ENCODE measurements around the gene POPDC3.
"Not testable (repeated sequence)": the region's sequence is repeated elsewhere in the genome, so short reads cannot be mapped to it uniquely, and the experiment has no call there.

The POPDC3 gene

GRCh38 chr6:105194591-105194990 is 14.8 kb upstream of the POPDC3 start:
- DNase-seq (ENCODE audit: low read depth): no peak

DNA sequence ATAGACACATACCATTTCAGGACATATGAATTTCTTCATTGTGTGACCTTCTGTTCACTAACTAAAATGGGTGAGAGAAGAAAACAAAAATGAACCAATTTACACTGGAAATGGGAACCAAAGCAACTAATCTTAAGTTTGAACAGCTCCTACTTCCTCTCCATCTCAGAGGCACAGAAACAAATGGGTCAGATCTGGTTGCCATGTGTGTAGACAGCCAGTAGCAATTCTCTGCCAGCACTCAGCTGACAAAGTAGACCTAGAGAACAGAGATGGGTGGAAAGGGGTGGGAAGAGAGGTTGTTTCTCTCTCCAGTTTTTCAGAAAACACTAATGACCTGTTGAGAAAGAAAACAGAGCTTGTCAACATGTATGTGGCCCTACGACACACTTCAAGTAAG is 14.3 kb upstream of the POPDC3 start:
- no peak for DNase-seq (ENCODE audit: low read depth)

DNA sequence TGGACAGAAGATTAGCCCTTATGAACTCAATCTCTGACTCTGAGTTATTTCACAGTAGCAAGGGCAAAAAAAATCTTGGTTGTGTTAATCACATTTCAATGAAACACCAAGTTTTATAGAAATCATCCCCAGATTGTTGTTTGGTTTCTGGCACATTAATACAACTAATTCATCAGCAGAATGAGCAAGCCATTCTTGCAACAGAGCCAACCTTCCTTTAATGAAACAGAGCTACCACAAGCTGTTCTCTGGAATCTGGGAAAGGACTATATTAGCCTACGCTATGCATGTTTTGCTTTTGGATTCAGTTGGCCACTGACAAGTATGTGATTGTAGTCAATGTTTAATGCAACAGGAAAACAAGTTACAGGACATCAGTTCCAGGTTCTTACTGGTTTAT is 13.8 kb upstream of the POPDC3 start:
- DNase-seq (ENCODE audit: low read depth): no peak

- no peak for DNase-seq (ENCODE audit: low read depth)
These were observed 13.1 kb upstream of the POPDC3 start for GRCh38 chr6:105192707-105193465.

GRCh38 chr6:105191351-105191750 is 11.5 kb upstream of the POPDC3 start:
- DNase-seq (ENCODE audit: low read depth): no peak

DNA sequence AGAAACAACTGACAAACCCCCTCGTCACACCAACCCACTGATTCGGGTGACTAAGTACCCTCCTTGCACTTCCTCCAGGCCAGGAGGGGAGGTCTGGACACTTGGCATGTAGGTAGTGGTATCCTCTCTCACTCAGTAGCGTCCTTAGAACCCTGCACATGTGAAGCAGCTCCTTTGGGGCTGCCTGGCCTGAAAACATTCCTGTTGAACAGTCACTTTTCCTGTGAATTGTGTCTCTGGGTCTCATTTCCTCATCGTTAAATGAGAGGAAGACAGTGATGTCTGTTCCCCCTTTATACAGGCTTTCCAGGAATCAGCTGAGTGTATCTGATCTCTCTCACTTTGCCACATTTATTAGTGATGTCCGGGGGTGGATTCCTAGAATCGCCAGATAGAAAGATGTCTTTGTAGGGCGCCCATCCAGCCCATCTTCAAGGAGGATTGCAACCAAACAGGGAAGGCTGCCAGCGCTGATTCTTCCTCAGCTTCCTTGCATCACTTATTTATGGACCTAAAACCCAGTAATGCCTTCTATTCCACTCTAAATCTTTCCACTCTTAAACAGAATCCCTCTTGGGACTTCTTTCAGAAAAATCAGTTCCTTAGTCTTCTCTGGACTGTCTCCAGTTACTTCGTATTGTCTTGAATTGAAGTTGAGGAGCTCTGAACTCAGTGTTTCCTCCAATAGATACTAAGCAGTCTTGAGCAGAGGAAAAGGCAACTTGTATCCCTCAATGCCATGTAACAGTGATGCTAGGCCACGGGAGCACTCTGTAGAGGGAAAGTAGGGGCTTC is 9.4 kb upstream of the POPDC3 start:
- no peak for DNase-seq (ENCODE audit: low read depth)

- no peak for DNase-seq (ENCODE audit: low read depth)
These were observed 8.4 kb upstream of the POPDC3 start for GRCh38 chr6:105188251-105188650.

- no peak for DNase-seq (ENCODE audit: low read depth)
These were observed 6.8 kb upstream of the POPDC3 start for GRCh38 chr6:105186576-105186975.

- DNase-seq (ENCODE audit: low read depth): no peak
These were observed 5.1 kb upstream of the POPDC3 start for GRCh38 chr6:105184921-105185320.

DNA sequence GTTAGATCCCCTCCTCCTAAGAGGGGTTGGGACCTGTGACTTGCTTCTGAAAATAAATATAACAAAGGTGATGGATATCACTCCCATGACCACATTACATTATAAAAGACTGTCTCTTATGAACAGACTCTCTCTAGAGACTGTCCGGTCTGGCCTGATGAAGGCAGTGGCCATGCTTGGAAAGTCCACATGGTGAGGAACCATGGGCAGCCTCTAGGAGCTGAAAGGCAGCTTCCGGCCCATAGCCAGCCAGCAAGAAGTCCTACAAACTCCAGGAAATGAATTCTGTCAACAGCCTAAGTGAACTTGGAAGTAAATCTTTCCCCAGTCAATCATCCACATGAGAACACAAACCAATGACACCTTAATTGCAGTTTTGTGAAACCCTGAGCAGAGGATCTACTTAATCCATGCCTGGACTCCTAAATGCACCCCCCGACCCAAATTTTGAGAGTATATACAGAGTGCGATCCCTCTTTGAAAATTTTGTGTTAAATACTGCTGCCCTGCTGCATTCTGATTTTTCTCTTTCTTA is 2.2 kb upstream of the POPDC3 start:
- no peak for DNase-seq (ENCODE audit: low read depth)

DNA sequence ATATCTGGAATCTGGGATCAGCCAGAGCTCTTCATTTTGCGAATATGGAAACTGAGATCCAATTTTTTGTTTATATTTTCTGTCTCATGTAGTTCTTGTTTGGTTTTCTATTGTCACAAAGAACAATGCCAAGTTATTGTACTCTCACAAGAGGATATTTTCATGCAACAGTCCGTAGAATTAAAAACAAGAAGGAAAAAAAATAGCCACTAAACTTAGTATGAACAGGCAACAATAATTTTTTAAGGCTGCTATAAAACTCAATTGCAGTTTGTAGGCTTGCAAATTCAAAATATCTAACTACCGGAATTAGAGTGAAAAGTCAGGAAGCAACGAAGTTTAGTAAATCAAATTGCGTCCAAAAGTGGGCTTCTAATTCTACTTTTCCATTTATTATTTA is 1.2 kb downstream of the POPDC3 start:
- no peak for DNase-seq (ENCODE audit: low read depth)

GRCh38 chr6:105178110-105178509 is 1.7 kb downstream of the POPDC3 start:
- no peak for DNase-seq (ENCODE audit: low read depth)

GRCh38 chr6:105177556-105177955 is 2.3 kb downstream of the POPDC3 start:
- DNase-seq (ENCODE audit: low read depth): no peak

DNA sequence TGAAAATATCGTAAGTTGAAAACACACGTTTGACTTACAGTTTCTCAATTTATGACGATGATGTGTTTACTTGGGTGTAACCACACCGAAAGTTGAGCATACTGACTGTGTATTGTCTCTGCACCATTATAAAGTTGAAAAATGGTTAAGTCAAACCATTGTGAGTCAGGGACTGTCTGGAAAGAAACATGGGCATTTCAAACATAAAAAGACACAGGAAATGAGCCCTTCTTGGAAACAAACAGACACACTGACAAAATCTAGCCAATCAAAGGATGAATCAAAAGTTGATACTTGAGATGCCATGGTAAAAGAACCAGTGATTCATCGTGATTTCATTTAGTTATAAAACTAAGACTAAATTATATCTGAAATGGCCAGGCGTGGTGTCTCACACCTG is 5.3 kb downstream of the POPDC3 start:
- no peak for DNase-seq (ENCODE audit: low read depth)

GRCh38 chr6:105172515-105172914 is 7.3 kb downstream of the POPDC3 start:
- not testable (repeated sequence) for DNase-seq (ENCODE audit: low read depth)

DNA sequence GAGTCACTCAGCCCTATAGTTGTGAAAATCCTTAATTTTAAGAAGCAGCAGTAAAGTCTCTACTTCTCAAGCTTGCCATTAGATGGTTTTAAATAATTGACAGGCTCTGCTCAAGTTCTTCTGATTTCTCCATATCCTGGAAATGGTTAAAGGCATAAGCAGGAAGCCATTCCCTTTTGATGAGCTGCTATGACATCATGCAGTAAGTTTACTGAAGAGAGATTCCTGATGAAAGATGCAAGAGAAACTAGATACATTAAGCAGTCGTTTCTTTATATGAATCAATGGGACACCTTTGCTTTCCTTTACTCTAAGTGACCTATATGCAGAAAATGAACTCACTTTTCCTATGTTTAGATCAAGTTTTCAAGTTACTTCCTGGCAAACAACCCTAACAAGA is 9.8 kb downstream of the POPDC3 start:
- DNase-seq (ENCODE audit: low read depth): no peak

GRCh38 chr6:105167914-105168313 is 11.9 kb downstream of the POPDC3 start:
- no peak for DNase-seq (ENCODE audit: low read depth)

- DNase-seq (ENCODE audit: low read depth): no peak
These were observed 15.4 kb downstream of the POPDC3 start for GRCh38 chr6:105164418-105164817.

- DNase-seq (ENCODE audit: low read depth): no peak
These were observed 16.6 kb downstream of the POPDC3 start for GRCh38 chr6:105163183-105163582.

DNA sequence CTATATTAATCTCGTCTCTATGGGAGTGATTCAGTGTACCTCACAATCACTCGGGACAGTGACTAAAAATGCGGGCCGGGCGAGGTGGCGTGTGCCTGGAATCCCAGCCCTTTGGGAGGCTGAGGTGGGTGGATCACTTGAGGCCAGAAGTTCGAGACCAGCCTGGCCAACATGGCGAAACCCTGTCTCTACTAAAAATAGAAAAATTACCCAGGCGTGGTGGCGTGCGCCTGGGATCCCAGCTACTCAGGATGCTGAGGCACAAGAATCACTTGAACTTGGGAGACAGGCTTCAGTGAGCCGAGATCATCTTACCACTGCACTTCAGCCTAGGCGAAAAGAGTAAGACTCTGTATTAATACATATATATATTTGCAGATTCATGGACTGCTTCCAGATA is 17.4 kb downstream of the POPDC3 start:
- DNase-seq (ENCODE audit: low read depth): no peak

GRCh38 chr6:105161421-105161820 is 18.4 kb downstream of the POPDC3 start:
- DNase-seq (ENCODE audit: low read depth): no peak

DNA sequence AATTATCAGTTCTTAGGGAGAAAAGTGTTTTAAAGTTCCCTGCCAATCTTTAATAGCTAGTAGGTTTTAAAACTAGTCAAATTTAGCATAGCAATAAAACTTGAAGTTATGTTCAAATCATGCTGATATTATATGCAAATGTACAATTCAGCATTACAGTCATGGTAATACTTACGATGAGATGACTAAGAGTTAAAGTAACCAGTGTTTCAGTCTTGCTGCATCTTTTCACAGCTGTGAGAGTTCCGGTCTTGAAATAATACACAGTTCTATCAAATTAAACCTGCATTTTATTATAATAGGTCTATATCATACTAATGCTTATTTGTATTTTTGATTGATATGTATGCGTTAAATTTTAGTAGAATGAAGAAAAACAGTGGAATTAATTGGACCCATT is 26.1 kb downstream of the POPDC3 start:
- no peak for DNase-seq (ENCODE audit: low read depth)

DNA sequence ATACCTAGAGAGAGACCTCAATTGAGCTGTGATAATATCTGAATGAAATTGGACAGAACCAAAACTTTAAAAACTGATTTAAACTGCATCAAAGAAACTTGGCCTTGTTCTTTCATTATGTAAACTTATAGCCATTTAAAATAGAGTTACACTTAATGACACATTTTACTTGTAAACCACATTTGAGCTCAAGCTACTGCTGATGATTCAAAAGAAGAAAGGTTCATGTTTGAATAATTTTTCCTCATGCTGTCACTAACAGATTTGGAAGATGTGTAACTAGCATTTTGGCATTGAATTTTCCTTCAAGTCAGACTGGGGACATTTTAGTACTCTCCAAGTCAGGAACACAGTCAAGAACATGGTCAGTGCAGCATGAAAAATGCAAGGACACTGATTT is 26.9 kb downstream of the POPDC3 start:
- no peak for DNase-seq (ENCODE audit: low read depth)
